ES-I3 (cell line): ENCODE results near the gene ECEL1.
"Not testable (repeated sequence)": the region's sequence is repeated elsewhere in the genome, so short reads cannot be mapped to it uniquely, and the experiment has no call there.

ENCODE experiments used
- H3K36me3 ChIP-seq: 2 replicates; pipeline ENCODE4 v1.6.1; 2013; ENCODE audit warnings: mild to moderate bottlenecking, low read length, control low read depth, moderate library complexity; ENCODE audit not compliant: insufficient read depth
- H3K4me1 ChIP-seq: 2 replicates; pipeline ENCODE4 v1.6.1; 2013; ENCODE audit warnings: mild to moderate bottlenecking, control low read depth, low read length; ENCODE audit not compliant: insufficient read depth
- H3K9ac ChIP-seq: 2 replicates; pipeline ENCODE4 v1.6.1; 2013; ENCODE audit warnings: low read depth, mild to moderate bottlenecking, low read length, moderate library complexity
- H3K9me3 ChIP-seq: 2 replicates; pipeline ENCODE4 v1.6.1; 2013; ENCODE audit warnings: mild to moderate bottlenecking, low read length, moderate library complexity; ENCODE audit not compliant: control insufficient read depth, insufficient read depth

The ECEL1 gene

GRCh38 chr2:232443669-232444408 is 43.8 kb downstream of the ECEL1 start:
- H3K4me1 ChIP-seq, H3K36me3 ChIP-seq, H3K9ac ChIP-seq, H3K9me3 ChIP-seq: not testable (repeated sequence)

GRCh38 chr2:232443047-232443446 is 44.6 kb downstream of the ECEL1 start:
- not testable (repeated sequence) for H3K9ac ChIP-seq, H3K4me1 ChIP-seq, H3K36me3 ChIP-seq, H3K9me3 ChIP-seq

- not testable (repeated sequence) for H3K9me3 ChIP-seq, H3K9ac ChIP-seq, H3K36me3 ChIP-seq, H3K4me1 ChIP-seq
Observed at GRCh38 chr2:232442431-232442830, 45.2 kb downstream of the ECEL1 start.

GRCh38 chr2:232441922-232442321 is 45.7 kb downstream of the ECEL1 start:
- H3K4me1 ChIP-seq, H3K9ac ChIP-seq, H3K9me3 ChIP-seq, H3K36me3 ChIP-seq: not testable (repeated sequence)

DNA sequence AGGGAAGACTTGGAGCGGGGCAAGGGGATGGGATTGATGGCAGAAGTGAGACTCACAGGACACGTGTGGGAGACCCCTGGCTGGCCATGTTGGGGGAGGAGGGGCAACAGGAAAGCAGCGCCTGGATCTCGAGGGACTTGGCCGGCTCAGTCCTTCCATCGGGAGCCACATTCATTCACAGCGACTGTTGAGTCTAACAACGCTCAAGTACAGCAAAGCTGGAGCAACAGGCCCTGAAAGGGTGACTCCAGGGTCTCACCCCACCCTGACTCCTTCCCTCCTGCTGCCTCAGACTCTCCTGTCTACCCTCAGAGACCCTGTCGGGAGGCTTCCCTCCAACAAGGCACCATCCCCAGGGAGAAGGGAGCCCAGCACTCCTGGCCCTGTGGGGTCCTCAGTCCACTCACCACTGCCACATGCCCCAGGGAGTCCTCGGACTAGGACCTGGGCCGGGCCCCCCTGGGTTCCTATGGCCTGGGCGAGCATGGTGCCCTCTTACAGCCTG is 46.4 kb downstream of the ECEL1 start:
- Histone ChIP-seq H3K36me3 (no peaks in the 10 kb centered on the region), H3K4me1 (peaks cover 4% of the 10 kb centered on the region; the same call in 1 of the 2 replicates), H3K9me3 (no peaks in the 10 kb centered on the region), H3K9ac (no peak overlapping the region)

GRCh38 chr2:232440220-232441018 is 47.2 kb downstream of the ECEL1 start:
- H3K9me3 ChIP-seq, H3K9ac ChIP-seq, H3K4me1 ChIP-seq, H3K36me3 ChIP-seq: not testable (repeated sequence)

- Histone ChIP-seq H3K36me3 (no peaks in the 10 kb centered on the region), H3K9me3 (no peaks in the 10 kb centered on the region), H3K9ac (no peak overlapping the region), H3K4me1 (peaks cover 4% of the 10 kb centered on the region; the same call in 1 of the 2 replicates)
Observed at GRCh38 chr2:232439758-232440135, 47.9 kb downstream of the ECEL1 start.

DNA sequence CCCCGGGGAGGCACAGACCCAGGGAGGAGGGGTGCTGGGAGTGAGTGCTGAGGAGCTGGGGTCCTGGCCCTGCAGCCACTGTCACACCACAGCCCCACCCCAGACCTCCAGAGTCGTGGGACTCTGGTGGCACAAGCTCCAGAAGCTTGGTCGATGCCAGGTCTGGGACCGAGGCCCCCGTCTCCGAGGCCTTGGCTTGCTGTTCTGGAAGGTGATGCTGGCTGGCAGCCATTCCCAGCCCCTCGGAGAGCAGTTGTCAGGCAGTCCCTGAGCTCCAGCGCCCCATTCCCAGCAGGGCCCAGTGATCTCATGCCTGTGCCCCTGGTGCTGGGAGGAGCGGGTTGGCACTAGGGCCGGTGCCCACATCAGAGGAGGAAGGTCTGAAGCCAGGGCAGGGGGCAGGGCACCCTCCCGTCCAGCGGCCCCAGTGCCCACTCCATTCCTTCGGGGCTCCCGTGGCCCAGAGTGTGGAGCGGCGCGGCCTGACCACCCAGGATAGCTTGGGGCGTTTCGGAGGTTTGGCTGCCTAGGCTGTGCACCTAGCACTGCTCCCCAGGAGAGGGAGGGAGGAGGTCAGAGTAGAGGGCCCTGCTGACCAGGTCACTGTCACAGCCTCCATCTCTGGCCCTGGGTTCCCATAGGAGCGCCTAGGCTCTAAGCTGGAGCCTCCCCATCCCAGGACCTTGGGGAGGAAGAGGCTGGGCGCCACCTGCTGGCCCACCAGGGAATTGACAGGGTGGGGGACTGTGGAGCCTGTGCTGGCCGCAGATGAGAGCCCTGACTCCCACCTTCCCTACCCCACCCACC is 48.5 kb downstream of the ECEL1 start:
- Histone ChIP-seq H3K9ac (no peak overlapping the region), H3K9me3 (no peaks in the 10 kb centered on the region), H3K36me3 (no peaks in the 10 kb centered on the region), H3K4me1 (peaks cover 2% of the 10 kb centered on the region; the same call in 1 of the 2 replicates)

- Histone ChIP-seq H3K9me3 (no peaks in the 10 kb centered on the region), H3K9ac (no peak overlapping the region), H3K36me3 (no peaks in the 10 kb centered on the region), H3K4me1 (no peaks in the 10 kb centered on the region; the same call in 1 of the 2 replicates)
Observed at GRCh38 chr2:232438091-232438490, 49.5 kb downstream of the ECEL1 start.

DNA sequence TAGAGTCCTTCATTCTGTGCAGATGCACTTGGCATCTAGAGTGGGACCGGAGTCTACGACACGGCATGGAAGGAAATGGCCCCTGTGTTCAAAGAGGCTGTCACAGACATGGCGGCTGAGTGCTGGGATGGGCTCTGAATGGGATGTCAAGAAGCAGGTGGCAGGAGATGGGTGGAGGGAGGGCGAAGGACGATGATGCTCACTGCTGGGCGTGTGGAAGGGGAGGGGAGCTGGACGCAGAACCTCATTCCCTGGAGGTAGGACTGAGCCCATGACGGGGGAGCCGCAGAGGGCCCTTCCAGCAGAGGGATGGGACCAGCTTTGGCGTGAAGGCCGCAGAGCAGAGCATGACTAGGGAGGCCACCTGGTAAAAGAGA is 50.5 kb downstream of the ECEL1 start:
- Histone ChIP-seq H3K4me1 (peaks cover 3% of the 10 kb centered on the region), H3K9me3 (no peaks in the 10 kb centered on the region), H3K36me3 (no peaks in the 10 kb centered on the region), H3K9ac (no peak overlapping the region)

DNA sequence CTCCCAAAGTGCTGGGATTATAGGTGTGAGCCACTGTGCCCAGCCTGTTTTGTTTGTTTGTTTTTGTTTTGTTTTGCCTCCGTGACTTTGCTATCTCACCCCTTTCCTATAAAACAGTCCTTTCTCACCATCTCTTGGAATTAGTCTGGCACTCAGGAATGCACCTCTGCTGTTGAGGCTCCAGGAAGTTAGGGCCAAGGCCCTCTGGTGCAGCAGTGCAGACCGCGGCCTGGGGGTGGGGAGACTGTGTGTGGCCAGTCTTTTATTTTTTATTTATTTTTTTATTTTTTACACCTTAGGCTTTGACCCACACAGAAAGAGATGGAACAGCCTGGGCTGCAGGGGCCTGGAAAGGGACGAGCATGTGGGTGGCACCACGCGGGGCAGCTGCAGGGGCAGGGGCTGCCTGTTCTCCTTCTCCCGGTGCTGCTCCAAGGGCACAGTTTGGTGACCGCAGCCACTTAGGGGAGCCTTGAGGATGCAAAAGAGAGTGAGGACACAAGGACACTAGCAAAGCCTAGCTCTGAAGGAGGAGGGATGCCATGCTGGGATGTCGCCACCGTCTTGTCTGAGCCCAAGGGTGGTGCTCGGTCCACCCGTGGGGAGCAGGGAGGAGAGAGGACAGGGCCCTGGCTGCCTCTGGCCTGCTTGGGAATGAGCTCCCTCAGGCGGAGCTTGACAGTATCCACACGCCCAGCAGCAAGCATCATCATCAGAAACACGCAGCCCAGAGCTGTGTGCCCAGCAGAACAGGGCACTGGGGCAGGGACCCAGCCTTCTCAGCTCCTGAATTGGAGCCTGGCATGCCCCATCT is 51.0 kb downstream of the ECEL1 start:
- Histone ChIP-seq H3K9me3 (no peaks in the 10 kb centered on the region), H3K36me3 (no peaks in the 10 kb centered on the region), H3K9ac (no peak overlapping the region), H3K4me1 (peaks cover 5% of the 10 kb centered on the region)

- Histone ChIP-seq H3K4me1 (peaks cover 5% of the 10 kb centered on the region), H3K36me3 (no peaks in the 10 kb centered on the region), H3K9ac (no peak overlapping the region), H3K9me3 (no peaks in the 10 kb centered on the region)
Observed at GRCh38 chr2:232435805-232436204, 51.8 kb downstream of the ECEL1 start.

- Histone ChIP-seq H3K9me3 (no peaks in the 10 kb centered on the region), H3K9ac (no peak overlapping the region), H3K36me3 (no peaks in the 10 kb centered on the region), H3K4me1 (peaks cover 5% of the 10 kb centered on the region)
Observed at GRCh38 chr2:232435375-232435648, 52.3 kb downstream of the ECEL1 start.
